OCI-LY1 (cell line): ENCODE measurements around the gene PLCD3.

ENCODE experiments used
- H2AFZ ChIP-seq: fragments of 200-600 bp; sonication (generic), shearing (Covaris generic); 2 replicates; pipeline ENCODE4 v1.6.0; 2014; ENCODE audit warnings: antibody characterized with exemption, mild to moderate bottlenecking, low read length
- H3F3A ChIP-seq: fragments of 200-600 bp; sonication (generic), shearing (Covaris generic); 2 replicates; pipeline ENCODE4 v1.6.0; 2014; ENCODE audit warnings: mild to moderate bottlenecking, antibody characterized with exemption, low read length, moderate library complexity; ENCODE audit not compliant: insufficient read depth
- H3K27ac ChIP-seq: fragments of 200-600 bp; sonication (generic); 2 replicates; pipeline ENCODE4 v1.5.1; 2014; ENCODE audit warnings: low read length, mixed run types, mild to moderate bottlenecking, low read depth; ENCODE audit not compliant: poor library complexity, severe bottlenecking
- H3K27me3 ChIP-seq: fragments of 200-600 bp; sonication (generic); 2 replicates; pipeline ENCODE4 v1.6.0; 2014; ENCODE audit warnings: antibody characterized with exemption, mild to moderate bottlenecking, low read length, moderate library complexity; ENCODE audit not compliant: insufficient read depth
- H3K36me3 ChIP-seq: fragments of 200-600 bp; sonication (generic); 2 replicates; pipeline ENCODE4 v1.6.1; 2014; ENCODE audit warnings: mild to moderate bottlenecking, antibody characterized with exemption, low read length, moderate library complexity, mixed read lengths; ENCODE audit not compliant: insufficient read depth
- H3K4me1 ChIP-seq: fragments of 200-600 bp; sonication (generic); 2 replicates; pipeline ENCODE4 v1.5.1; 2014; ENCODE audit warnings: mild to moderate bottlenecking, low read length, moderate library complexity; ENCODE audit not compliant: insufficient read depth, severe bottlenecking
- H3K4me2 ChIP-seq: fragments of 200-600 bp; sonication (generic), shearing (Covaris generic); 2 replicates; pipeline ENCODE4 v1.6.1; 2014; ENCODE audit warnings: low read length
- H3K4me3 ChIP-seq: fragments of 200-600 bp; sonication (generic); 2 replicates; pipeline ENCODE4 v1.5.1; 2014; ENCODE audit warnings: low read length, low read depth, mild to moderate bottlenecking, mixed read lengths; ENCODE audit not compliant: poor library complexity, severe bottlenecking
- H3K79me2 ChIP-seq: fragments of 200-600 bp; shearing (Covaris generic); 2 replicates; pipeline ENCODE4 v1.6.1; 2016; ENCODE audit warnings: mixed run types, low read length, mixed read lengths; ENCODE audit not compliant: insufficient read depth
- H3K9ac ChIP-seq: fragments of 200-600 bp; sonication (generic), shearing (Covaris generic); 2 replicates; pipeline ENCODE4 v1.6.1; 2014; ENCODE audit warnings: mild to moderate bottlenecking, low read length, mixed read lengths
- H3K9me2 ChIP-seq: fragments of 200-600 bp; sonication (generic), shearing (Covaris generic); 2 replicates; pipeline ENCODE4 v1.6.1; 2014; ENCODE audit warnings: low read depth, mild to moderate bottlenecking, low read length, mixed read lengths
- H3K9me3 ChIP-seq: fragments of 200-600 bp; shearing (Covaris generic); 2 replicates; pipeline ENCODE4 v1.6.1; 2014; ENCODE audit warnings: low read length, mixed read lengths
- H4K20me1 ChIP-seq: fragments of 200-600 bp; sonication (generic), shearing (Covaris generic); 2 replicates; pipeline ENCODE4 v1.6.0; 2016; ENCODE audit warnings: mild to moderate bottlenecking, low read length; ENCODE audit not compliant: insufficient read depth
- EZH2 ChIP-seq: fragments of 200-600 bp; sonication (generic), shearing (Covaris generic); IDR thresholded peaks from 2 replicates; pipeline ENCODE4 v1.8.0; 2017; ENCODE audit warnings: borderline replicate concordance, mixed run types, mild to moderate bottlenecking, antibody characterized with exemption, low read length, moderate library complexity, mixed read lengths
- TF ChIP-seq, protein P1 (sequence below): fragments of 200-600 bp; sonication (generic), shearing (Covaris generic); IDR thresholded peaks from 2 replicates; pipeline ENCODE4 v1.5.1; 2017; ENCODE audit warnings: mild to moderate bottlenecking, antibody characterized with exemption, low read length, moderate library complexity, mixed read lengths

Gene PLCD3

DNA sequence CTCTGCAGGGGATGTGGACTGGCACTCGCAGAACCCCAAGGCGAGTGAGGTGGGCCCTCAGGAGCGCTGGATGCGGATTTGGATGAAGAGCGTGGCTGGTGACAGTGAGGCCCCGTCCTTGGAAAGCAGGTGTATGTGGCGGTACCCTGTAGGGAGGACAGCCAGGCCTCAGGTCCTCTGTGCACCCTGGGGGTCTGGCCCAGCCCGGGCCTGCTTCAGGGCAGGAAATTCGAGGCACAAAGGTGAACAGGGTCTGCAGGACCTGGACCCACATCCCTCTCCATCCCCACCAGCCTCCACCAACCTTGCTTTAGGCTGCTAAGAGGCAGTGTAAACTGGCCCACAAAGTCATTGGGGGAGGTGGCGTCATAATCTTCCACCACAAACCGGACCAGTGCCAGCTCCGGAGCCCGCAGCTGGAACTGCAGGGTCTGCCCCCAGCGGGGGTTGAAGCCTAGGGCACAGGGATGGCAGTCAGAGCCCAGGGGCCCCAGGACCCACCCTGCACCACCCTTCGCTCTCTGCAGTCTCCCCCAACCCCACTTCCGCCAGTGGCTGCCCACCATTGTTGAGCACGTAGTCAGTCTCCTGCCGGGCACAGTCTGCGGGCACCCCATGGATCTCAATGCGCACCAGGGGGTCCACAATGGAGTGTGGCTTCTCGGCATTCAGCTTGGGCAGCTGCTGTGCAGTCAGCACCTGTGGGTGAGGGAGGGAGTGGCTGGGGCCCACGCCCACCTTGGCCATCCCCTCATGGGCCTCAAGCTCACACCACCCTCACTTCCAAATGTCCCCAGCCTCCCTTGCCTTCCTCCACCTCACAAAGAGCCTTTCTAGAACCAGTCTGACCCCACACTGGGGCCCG, 19.5 kb downstream of the PLCD3 start:
- Histone ChIP-seq H3F3A (no peaks in the 10 kb centered on the region), H2AFZ (no peak overlapping the region), H3K4me1 (no peaks in the 10 kb centered on the region), H3K4me3 (no peak overlapping the region), H4K20me1 (no peaks in the 10 kb centered on the region), H3K27ac (no peak overlapping the region), H3K79me2 (no peaks in the 10 kb centered on the region), H3K27me3 (peaks cover 12% of the 10 kb centered on the region; the same call in 1 of the 2 replicates), H3K9ac (no peak overlapping the region), H3K36me3 (peaks cover 13% of the 10 kb centered on the region), H3K9me3 (no peaks in the 10 kb centered on the region), H3K4me2 (no peak overlapping the region), H3K9me2 (no peaks in the 10 kb centered on the region)
- no peak for TF ChIP-seq EZH2
- TF ChIP-seq, protein P1, sequence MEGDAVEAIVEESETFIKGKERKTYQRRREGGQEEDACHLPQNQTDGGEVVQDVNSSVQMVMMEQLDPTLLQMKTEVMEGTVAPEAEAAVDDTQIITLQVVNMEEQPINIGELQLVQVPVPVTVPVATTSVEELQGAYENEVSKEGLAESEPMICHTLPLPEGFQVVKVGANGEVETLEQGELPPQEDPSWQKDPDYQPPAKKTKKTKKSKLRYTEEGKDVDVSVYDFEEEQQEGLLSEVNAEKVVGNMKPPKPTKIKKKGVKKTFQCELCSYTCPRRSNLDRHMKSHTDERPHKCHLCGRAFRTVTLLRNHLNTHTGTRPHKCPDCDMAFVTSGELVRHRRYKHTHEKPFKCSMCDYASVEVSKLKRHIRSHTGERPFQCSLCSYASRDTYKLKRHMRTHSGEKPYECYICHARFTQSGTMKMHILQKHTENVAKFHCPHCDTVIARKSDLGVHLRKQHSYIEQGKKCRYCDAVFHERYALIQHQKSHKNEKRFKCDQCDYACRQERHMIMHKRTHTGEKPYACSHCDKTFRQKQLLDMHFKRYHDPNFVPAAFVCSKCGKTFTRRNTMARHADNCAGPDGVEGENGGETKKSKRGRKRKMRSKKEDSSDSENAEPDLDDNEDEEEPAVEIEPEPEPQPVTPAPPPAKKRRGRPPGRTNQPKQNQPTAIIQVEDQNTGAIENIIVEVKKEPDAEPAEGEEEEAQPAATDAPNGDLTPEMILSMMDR, result no peak

DNA sequence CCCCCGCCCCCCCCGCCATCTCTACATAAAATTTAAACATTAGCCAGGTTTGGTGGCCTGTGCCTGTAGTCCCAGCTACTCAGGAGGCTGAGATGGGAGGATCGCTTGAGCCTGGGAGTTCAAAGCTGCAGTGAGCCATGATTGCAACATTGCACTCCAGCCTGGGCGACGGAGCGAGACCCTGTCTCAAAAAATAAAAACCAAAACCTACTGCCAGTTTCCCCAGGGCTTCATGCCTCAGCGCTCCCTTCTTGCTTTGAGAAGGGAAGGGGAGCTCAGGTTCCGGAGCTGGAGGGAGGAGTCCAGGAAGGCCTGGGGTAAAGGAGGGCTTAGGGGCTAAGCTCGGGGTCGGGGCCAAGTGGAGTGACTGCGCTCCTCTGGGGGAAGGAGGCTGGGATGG, 20.5 kb downstream of the PLCD3 start:
- TF ChIP-seq, protein P1, result no peak
- TF ChIP-seq EZH2, result no peak
- peaks cover 7% of the 10 kb centered on the region; the same call in 1 of the 2 replicates for H3K27me3 ChIP-seq
- peaks cover 23% of the 10 kb centered on the region for H3K36me3 ChIP-seq
- H2AFZ ChIP-seq, result no peak overlapping the region
- no peaks in the 10 kb centered on the region for H3K4me1 ChIP-seq
- no peaks in the 10 kb centered on the region for H3K9me3 ChIP-seq
- no peaks in the 10 kb centered on the region for H4K20me1 ChIP-seq
- H3K27ac ChIP-seq, result no peak overlapping the region
- H3K9me2 ChIP-seq, result no peaks in the 10 kb centered on the region
- no peaks in the 10 kb centered on the region for H3K79me2 ChIP-seq
- H3K4me3 ChIP-seq, result no peak overlapping the region
- H3K4me2 ChIP-seq, result no peak overlapping the region
- H3K9ac ChIP-seq, result no peak overlapping the region
- H3F3A ChIP-seq, result no peaks in the 10 kb centered on the region

DNA sequence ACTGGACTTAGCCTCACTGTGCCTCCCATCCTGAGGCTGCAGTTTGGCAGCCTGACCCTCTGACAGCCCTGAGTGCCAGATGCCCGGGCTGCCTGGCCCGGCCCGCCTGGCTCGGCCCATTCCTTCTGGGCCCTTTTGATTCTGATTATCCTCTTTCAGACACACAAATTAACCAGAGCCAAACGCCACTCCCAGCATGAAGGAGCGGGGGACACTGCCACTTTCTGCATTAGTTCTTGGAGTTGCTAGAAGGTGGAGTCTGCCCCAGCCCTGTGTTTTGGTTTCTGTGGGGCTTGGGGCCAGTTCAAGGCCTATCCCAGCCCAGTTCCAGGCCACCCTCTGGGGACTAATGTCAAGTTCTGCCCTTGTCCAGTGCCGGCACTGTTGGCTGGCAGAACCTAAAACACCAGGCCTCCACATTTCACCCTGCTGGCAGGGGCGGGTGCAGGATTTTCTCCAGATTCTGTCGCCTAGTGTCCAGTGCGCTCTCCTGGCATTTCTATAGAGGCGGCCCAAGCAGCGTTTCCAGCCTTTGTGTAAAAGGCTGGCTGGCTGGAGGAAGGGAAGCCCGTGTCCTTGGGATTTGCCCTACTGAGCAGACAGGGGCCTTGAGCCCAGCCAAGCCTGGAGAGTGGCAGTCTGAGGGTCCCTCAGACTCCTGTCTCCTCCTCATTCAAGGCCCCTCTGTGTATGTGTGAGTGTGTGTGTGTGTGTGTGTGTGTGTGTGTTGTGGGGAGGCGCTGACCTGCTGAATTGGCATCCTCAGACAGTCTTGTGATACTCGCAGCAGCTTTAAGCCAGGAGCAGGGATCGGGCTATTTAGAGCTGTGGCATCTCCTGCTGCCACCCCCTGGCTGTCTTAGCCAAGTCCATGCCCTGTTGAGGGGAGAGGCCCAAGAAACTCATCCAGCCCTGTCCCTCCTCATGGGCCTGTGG, 21.4 kb downstream of the PLCD3 start:
- H3K9me2 ChIP-seq, result no peaks in the 10 kb centered on the region
- H3K4me3 ChIP-seq, result no peak overlapping the region
- H2AFZ ChIP-seq, result no peak overlapping the region
- no peak overlapping the region for H3K9ac ChIP-seq
- peaks cover 4% of the 10 kb centered on the region; the same call in 1 of the 2 replicates for H3K27me3 ChIP-seq
- H3K4me1 ChIP-seq, result no peaks in the 10 kb centered on the region
- H3F3A ChIP-seq, result no peaks in the 10 kb centered on the region
- no peak overlapping the region for H3K27ac ChIP-seq
- H4K20me1 ChIP-seq, result no peaks in the 10 kb centered on the region
- no peaks in the 10 kb centered on the region for H3K9me3 ChIP-seq
- TF ChIP-seq, protein P1, result no peak
- TF ChIP-seq EZH2, result no peak
- peaks cover 32% of the 10 kb centered on the region for H3K36me3 ChIP-seq
- H3K79me2 ChIP-seq, result no peaks in the 10 kb centered on the region
- H3K4me2 ChIP-seq, result no peak overlapping the region
